GM18861 (cell line): ENCODE results near the gene DMRTA1.
"Not testable (repeated sequence)": the region's sequence is repeated elsewhere in the genome, so short reads cannot be mapped to it uniquely, and the experiment has no call there.

Experiments used
- ATAC-seq: cut with Tn5 transposase; IDR thresholded peaks from one replicate; pipeline ENCODE4 v1.9.1; 2021; ENCODE audit not compliant: unreplicated experiment

The DMRTA1 gene

GRCh38 chr9:22446589-22446949 lies at the start of gene DMRTA1:
TSS of gene DMRTA1 (plus strand) at chr9:22446824. CDS start at chr9:22447066, 242 bp downstream.
- ATAC-seq: no peak

- no peak for ATAC-seq
Observed at GRCh38 chr9:22401671-22402070, 45.0 kb upstream of the DMRTA1 start.

- ATAC-seq: no peak
Observed at GRCh38 chr9:22405869-22406659, 40.6 kb upstream of the DMRTA1 start.

- no peak for ATAC-seq
Observed at GRCh38 chr9:22413884-22414283, 32.7 kb upstream of the DMRTA1 start.

GRCh38 chr9:22415941-22416691 lies 30.5 kb upstream of the DMRTA1 start:
- no peak for ATAC-seq

GRCh38 chr9:22416692-22417060 lies 29.9 kb upstream of the DMRTA1 start:
- ATAC-seq: no peak

- ATAC-seq: no peak
Observed at GRCh38 chr9:22423566-22423965, 23.1 kb upstream of the DMRTA1 start.

- no peak for ATAC-seq
Observed at GRCh38 chr9:22424616-22425015, 22.0 kb upstream of the DMRTA1 start.

GRCh38 chr9:22425551-22425950 lies 21.1 kb upstream of the DMRTA1 start:
- ATAC-seq: no peak

GRCh38 chr9:22427226-22427880 lies 19.3 kb upstream of the DMRTA1 start:
- ATAC-seq: no peak

GRCh38 chr9:22433691-22434090 lies 12.9 kb upstream of the DMRTA1 start:
- ATAC-seq: no peak

- ATAC-seq: not testable (repeated sequence)
Observed at GRCh38 chr9:22435252-22435651, 11.4 kb upstream of the DMRTA1 start.

- not testable (repeated sequence) for ATAC-seq
Observed at GRCh38 chr9:22437461-22438067, 9.1 kb upstream of the DMRTA1 start.

- no peak for ATAC-seq
Observed at GRCh38 chr9:22440841-22441240, 5.8 kb upstream of the DMRTA1 start.

- ATAC-seq: no peak
Observed at GRCh38 chr9:22446950-22447617, 460 bp downstream of the DMRTA1 start.

- ATAC-seq: no peak
Observed at GRCh38 chr9:22447618-22448305, 1.1 kb downstream of the DMRTA1 start.

GRCh38 chr9:22449719-22450118 lies 3.1 kb downstream of the DMRTA1 start:
- no peak for ATAC-seq

- peak; percentile 72 for ATAC-seq
Observed at GRCh38 chr9:22452415-22453010, 5.9 kb downstream of the DMRTA1 start.

- no peak for ATAC-seq
Observed at GRCh38 chr9:22454016-22454415, 7.4 kb downstream of the DMRTA1 start.

- no peak for ATAC-seq
Observed at GRCh38 chr9:22455181-22455580, 8.6 kb downstream of the DMRTA1 start.
